ENCODE measurements around the gene GTF2H2.
"Not testable (repeated sequence)": the region's sequence is repeated elsewhere in the genome, so short reads cannot be mapped to it uniquely, and the experiment has no call there.

GTF2H2 gene

DNA sequence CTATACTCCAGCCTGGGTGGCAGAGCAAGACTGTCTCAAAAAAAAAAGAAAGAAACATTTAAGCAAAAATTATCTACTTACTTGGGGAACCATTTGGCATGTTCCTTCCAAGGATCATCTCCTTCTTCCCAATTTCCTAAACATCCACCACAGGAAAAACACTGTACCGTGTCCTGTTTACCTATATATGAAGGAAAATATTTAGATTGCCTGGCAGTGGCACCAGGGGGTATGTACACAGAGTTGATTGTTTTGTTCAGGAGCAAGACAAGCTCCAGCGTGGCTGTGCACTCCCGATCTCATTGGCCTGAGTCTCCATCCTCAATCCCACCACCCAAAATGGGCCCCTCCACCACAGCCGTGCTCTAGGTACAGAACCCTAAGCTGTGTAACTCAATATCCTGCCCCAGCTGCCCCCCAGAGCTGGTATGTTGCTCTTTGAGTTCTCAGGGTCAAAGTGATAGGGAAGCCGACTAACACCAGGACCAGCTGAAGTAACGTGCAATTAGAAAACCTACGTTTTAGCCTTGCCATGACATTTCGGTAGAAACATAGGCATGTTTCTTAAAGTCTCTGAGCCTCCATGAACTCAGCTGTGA, 56.2 kb downstream of the GTF2H2 start:
- DNase-seq = no peak

DNA sequence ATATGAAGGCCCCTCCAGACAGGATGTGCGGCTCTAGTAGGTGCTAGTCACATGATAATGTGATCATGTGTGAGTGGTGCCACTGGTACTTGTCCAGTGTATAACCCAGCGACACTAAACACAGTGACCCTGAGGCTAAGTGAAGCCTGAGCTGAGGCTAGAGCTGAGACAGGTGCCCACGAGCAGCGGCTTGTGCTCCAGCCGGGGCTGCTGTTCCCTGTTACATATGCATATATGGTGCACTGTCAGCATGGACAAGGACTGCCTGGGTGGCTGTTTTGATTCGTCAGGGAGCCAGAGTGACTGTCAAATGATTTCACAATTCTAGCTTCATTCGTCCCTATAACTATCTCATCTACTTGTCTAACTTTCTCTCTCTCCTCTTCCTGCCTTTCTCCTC, 60.5 kb downstream of the GTF2H2 start:
- not testable (repeated sequence) for DNase-seq

All from activated gamma-delta T cell (primary cell).